ENCODE measurements around the gene MAD1L1.

GRCh38 chr7:2003931-2004812, 228.6 kb downstream of the MAD1L1 start:
- TF ChIP-seq CTCF (IDR thresholded peaks at IDR 0.05) (no peak), POLR2A (IDR thresholded peaks at IDR 0.05) (no peak)
